Endothelial cell of umbilical vein (primary cell): ENCODE results near the gene ZNF580.

Experiments used
- EZH2 ChIP-seq: IDR thresholded peaks from 2 replicates; pipeline ENCODE4 v1.6.1; 2012; ENCODE audit warnings: borderline replicate concordance, low read depth, mild to moderate bottlenecking, moderate library complexity, low read length, inconsistent platforms; ENCODE audit not compliant: severe bottlenecking
- FOS ChIP-seq: IDR thresholded peaks from 2 replicates; pipeline ENCODE4 v1.6.1; 2011; ENCODE audit warnings: mild to moderate bottlenecking, low read length, moderate library complexity, borderline replicate concordance; ENCODE audit not compliant: insufficient read depth
- GATA2 ChIP-seq: IDR thresholded peaks from 2 replicates; pipeline ENCODE4 v1.7.0; 2011; ENCODE audit warnings: low read depth, mild to moderate bottlenecking, moderate library complexity, mixed read lengths, low read length; ENCODE audit not compliant: insufficient read length, insufficient read depth
- JUN ChIP-seq: IDR thresholded peaks from 2 replicates; pipeline ENCODE4 v1.6.1; 2011; ENCODE audit warnings: borderline replicate concordance, low read depth; ENCODE audit not compliant: insufficient read length, insufficient read depth
- MYC ChIP-seq: IDR thresholded peaks from one replicate; pipeline ENCODE4 v1.6.1; 2011; ENCODE audit warnings: mild to moderate bottlenecking, low read depth, low read length
- POLR2A ChIP-seq: IDR thresholded peaks from 2 replicates; pipeline ENCODE4 v1.6.1; 2012; ENCODE audit warnings: low read depth, mild to moderate bottlenecking, control low read depth, low read length
- POLR2AphosphoS5 ChIP-seq: IDR thresholded peaks from 2 replicates; pipeline ENCODE4 v1.6.1; 2012; ENCODE audit warnings: low read depth, mild to moderate bottlenecking, control low read depth, low read length, moderate library complexity; ENCODE audit not compliant: insufficient read depth
- TF ChIP-seq, protein P1 (sequence below), 2 donors: IDR thresholded peaks; 1 replicate in 1 of 2; 2 replicates in 1 of 2; pipeline ENCODE4 v1.5.1; 2011; ENCODE audit warnings: low read length in 2 of 2, mild to moderate bottlenecking in 2 of 2, moderate library complexity in 2 of 2, control low read depth in 1 of 2, inconsistent platforms in 1 of 2, low read depth in 1 of 2; ENCODE audit not compliant: insufficient read depth in 1 of 2; ENCODE audit errors: extremely low read depth in 1 of 2
- TF ChIP-seq, protein P2 (sequence below): IDR thresholded peaks from 2 replicates; pipeline ENCODE4 v1.6.1; 2011; ENCODE audit not compliant: insufficient read depth, insufficient read length

DNA sequence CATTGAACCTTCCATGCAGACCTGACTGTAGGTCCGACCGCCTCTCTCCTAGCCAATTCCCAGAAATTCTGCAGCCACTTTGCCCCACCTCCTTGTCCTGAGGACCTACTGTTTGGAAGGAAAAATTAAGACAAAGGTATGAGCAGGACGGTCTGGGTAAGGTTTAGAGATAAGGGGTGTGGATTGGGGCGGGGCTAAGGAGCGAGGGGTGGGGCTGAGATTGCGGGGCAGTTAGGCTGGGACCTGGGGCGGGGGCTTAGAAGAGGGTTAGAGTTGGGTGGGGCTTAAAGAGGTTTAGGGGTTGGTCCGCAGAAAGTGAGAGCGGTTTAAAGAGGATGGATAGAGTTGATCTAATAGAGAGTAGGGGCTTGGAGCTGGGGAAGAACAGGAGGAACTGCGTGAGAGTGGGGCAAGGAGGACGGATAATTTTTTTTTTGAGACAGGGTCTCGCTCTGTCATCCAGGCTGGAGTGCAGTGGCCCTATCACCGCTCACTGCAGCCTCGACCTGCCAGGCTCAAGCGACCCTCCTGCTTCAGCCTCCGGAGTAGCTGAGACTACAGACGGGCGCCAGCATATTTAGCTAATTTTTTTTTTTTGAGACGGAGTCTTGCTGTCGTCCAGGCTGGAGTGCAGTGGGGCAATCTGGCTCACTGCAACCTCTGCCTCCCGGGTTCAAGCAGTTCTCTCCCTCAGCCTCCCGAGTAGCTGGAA is 37.1 kb upstream of the ZNF580 start:
- TF ChIP-seq EZH2 (no peak), POLR2AphosphoS5 (no peak), GATA2 (no peak), FOS (no peak), JUN (no peak), POLR2A (no peak), MYC (no peak)
- TF ChIP-seq, protein P1, sequence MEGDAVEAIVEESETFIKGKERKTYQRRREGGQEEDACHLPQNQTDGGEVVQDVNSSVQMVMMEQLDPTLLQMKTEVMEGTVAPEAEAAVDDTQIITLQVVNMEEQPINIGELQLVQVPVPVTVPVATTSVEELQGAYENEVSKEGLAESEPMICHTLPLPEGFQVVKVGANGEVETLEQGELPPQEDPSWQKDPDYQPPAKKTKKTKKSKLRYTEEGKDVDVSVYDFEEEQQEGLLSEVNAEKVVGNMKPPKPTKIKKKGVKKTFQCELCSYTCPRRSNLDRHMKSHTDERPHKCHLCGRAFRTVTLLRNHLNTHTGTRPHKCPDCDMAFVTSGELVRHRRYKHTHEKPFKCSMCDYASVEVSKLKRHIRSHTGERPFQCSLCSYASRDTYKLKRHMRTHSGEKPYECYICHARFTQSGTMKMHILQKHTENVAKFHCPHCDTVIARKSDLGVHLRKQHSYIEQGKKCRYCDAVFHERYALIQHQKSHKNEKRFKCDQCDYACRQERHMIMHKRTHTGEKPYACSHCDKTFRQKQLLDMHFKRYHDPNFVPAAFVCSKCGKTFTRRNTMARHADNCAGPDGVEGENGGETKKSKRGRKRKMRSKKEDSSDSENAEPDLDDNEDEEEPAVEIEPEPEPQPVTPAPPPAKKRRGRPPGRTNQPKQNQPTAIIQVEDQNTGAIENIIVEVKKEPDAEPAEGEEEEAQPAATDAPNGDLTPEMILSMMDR (IDR thresholded peaks at IDR 0.05; ENCODE audit: extremely low read depth in 1 of 2, insufficient read depth in 1 of 2, low read depth in 1 of 2, low read length in 2 of 2), result no peak
- TF ChIP-seq, protein P2, sequence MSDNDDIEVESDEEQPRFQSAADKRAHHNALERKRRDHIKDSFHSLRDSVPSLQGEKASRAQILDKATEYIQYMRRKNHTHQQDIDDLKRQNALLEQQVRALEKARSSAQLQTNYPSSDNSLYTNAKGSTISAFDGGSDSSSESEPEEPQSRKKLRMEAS, result no peak
